GM12873 (cell line): ENCODE measurements around the gene PAM.

Experiments used
- TF ChIP-seq, protein P1 (sequence below): IDR thresholded peaks from 2 replicates; pipeline ENCODE4 v1.5.1; 2012; ENCODE audit warnings: low read depth, mild to moderate bottlenecking, moderate library complexity, low read length, control low read depth; ENCODE audit not compliant: insufficient read depth; ENCODE audit errors: missing control alignments

The PAM gene

DNA sequence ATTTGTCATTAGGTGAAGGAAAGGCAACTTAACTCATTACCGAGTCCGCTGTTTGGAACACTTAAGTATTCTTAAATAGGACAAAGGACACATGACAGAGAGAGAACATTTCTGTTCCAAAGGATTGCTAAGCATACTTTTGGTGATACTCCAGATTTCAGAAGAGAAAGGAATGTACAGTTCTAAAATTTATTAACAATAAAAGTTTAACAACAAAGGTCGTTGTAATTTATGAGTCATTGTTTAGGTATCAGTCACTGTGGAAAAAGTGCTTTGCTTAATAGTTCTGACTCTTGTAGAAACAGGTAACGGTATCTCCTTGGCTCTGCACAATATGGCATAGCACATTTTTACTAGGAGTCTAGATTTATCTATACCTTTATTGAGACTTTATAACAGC is 36.3 kb upstream of the PAM start:
- TF ChIP-seq, protein P1, sequence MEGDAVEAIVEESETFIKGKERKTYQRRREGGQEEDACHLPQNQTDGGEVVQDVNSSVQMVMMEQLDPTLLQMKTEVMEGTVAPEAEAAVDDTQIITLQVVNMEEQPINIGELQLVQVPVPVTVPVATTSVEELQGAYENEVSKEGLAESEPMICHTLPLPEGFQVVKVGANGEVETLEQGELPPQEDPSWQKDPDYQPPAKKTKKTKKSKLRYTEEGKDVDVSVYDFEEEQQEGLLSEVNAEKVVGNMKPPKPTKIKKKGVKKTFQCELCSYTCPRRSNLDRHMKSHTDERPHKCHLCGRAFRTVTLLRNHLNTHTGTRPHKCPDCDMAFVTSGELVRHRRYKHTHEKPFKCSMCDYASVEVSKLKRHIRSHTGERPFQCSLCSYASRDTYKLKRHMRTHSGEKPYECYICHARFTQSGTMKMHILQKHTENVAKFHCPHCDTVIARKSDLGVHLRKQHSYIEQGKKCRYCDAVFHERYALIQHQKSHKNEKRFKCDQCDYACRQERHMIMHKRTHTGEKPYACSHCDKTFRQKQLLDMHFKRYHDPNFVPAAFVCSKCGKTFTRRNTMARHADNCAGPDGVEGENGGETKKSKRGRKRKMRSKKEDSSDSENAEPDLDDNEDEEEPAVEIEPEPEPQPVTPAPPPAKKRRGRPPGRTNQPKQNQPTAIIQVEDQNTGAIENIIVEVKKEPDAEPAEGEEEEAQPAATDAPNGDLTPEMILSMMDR: no peak

DNA sequence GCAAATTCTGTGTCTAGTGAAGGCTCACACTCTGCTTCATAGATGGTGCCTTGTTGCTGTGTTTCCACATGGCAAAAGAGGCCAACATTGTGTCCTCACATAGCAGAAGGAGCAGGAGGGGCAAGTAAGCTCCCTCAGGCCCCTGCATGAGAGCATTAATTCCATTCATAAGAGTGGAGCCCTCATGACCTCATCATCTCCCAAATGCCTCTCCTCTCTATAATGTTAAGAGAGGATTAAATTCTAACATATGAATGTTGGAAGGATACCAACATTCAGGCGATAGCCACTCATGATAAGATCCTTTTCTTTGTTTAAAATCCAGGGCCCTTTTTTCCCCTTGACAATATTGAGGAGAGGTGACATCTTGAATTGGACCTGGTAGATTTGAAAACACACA is 35.2 kb upstream of the PAM start:
- TF ChIP-seq, protein P1: no peak

DNA sequence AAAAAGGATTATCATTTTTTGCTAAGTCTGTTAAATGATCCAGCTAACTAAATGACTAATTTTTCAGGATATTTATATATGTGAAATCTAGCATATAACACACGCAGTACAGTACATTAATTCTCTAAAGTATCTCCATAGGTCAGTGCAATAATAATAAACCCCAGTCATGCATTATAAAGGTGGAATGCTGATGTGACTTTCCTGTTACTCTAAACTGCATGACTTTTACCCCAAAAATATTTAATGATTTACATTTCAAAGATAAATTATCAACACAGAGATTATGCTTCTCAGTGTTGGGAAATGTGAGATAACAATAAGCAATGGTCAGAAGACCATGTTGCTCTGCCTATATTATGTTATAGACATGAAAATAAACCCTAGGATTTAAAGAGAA is 34.1 kb upstream of the PAM start:
- TF ChIP-seq, protein P1: no peak

DNA sequence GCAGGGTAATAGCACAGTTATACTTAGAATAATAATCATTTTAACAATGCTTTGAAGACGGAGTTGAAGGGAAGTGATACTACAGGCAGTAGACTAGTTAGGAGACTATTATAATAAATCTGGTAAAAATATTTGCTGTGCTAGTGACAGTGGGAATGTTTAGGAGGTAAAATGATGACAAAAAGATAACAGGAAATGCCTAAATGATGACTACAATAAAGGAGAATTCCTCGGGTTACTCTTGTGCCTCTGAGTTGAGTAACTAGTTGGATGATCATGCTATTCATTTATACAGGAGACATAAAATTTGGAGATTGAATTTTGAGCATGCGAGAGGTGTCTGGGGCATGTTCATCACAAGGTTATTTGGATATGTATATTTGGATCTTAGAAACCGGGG is 32.2 kb upstream of the PAM start:
- TF ChIP-seq, protein P1: no peak

DNA sequence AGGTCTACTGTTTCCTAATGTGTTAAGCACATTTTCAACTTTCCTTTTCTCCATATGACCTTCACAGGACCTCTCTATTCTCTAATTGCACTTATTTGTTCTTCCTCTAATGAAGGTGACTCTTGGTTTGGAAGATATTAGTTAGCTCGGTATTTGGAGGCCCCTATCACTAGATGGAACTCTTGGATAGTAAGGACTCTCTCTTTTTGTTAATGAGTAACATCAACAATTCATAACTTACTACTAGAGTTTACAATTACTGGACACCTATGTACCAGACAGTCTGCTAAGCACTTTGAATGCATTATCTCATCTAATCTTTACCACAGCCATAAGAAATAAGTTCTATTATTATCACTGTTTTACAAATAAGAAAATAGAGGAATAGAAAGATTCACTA is 23.4 kb upstream of the PAM start:
- TF ChIP-seq, protein P1: no peak

DNA sequence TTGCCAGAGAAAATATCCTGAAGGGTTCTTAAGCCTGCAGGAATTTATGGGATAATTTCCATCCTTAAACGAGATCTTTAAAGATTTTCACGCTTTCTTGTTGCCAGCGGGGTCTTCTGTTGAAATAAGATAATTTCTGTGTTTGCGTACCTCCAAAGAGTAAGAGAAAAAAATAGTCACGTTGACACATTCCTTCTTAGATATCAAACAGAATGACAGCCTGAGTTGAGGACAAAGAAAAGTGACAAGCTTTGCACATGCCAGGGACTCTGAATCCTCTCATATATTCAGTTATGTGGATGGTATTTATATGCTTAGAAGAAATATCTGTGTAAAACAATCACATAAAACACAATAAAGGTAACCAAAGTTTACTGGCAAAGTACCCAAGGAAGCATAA is 21.6 kb upstream of the PAM start:
- TF ChIP-seq, protein P1: no peak

DNA sequence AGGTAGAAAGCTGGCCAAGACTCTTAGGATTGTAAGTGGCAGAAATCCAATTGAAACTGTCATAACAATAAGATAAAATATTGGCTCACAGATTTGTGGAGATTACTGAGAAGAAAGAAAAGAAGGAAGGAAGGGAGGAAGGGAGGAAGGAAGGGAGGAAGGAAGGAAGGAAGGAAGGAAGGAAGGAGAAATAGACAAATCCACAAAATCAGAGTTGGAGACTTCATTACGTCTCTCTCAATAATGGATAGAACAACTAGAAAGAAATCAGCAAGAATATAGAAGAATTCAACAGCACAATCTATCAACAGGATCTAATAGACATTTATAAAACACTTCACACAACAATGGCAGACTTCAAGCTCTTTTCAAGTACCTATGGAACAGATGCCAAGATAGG is 17.9 kb upstream of the PAM start:
- TF ChIP-seq, protein P1: no peak
